NCI-H446 treated with DMSO at 0.1 percent for 48 hours (cell line): ENCODE measurements around the gene EFNB2.
A peak's percentile ranks its signal among the peaks of the same experiment; 100 is the strongest.

Experiments
- DNase-seq: peaks from one replicate; lab custom pipeline; 2025; lab: John Stamatoyannopoulos, UW

EFNB2 gene

GRCh38 chr13:106550570-106551135 is 15.2 kb upstream of the EFNB2 start:
- no peak for DNase-seq

- no peak for DNase-seq
Measured at GRCh38 chr13:106548064-106548696, 12.7 kb upstream of the EFNB2 start.

- DNase-seq: no peak
Measured at GRCh38 chr13:106541826-106542225, 6.4 kb upstream of the EFNB2 start.

- no peak for DNase-seq
Measured at GRCh38 chr13:106540613-106541012, 5.2 kb upstream of the EFNB2 start.

- no peak for DNase-seq
Measured at GRCh38 chr13:106537521-106537920, 2.1 kb upstream of the EFNB2 start.

GRCh38 chr13:106536244-106537034 is 977 bp upstream of the EFNB2 start:
- peak; percentile 58 for DNase-seq

GRCh38 chr13:106534639-106535551 is 567 bp downstream of the EFNB2 start:
- DNase-seq: no peak

- DNase-seq: no peak
Measured at GRCh38 chr13:106533943-106534638, 1.4 kb downstream of the EFNB2 start.

GRCh38 chr13:106533101-106533942 is 2.1 kb downstream of the EFNB2 start:
- DNase-seq: peak; percentile 25

GRCh38 chr13:106532111-106532929 is 3.1 kb downstream of the EFNB2 start:
- no peak for DNase-seq

GRCh38 chr13:106530980-106531481 is 4.4 kb downstream of the EFNB2 start:
- no peak for DNase-seq

GRCh38 chr13:106530171-106530851 is 5.2 kb downstream of the EFNB2 start:
- no peak for DNase-seq

- no peak for DNase-seq
Measured at GRCh38 chr13:106529415-106530170, 5.9 kb downstream of the EFNB2 start.

- no peak for DNase-seq
Measured at GRCh38 chr13:106528718-106529414, 6.6 kb downstream of the EFNB2 start.

GRCh38 chr13:106527826-106528225 is 7.6 kb downstream of the EFNB2 start:
- DNase-seq: no peak

GRCh38 chr13:106527445-106527801 is 8.0 kb downstream of the EFNB2 start:
- no peak for DNase-seq

GRCh38 chr13:106526738-106527444 is 8.6 kb downstream of the EFNB2 start:
- DNase-seq: no peak
